HG03469 (cell line): ENCODE measurements around the gene CLRN1.

Experiments
- ATAC-seq: cut with Tn5 transposase; IDR thresholded peaks from one replicate; pipeline ENCODE4 v1.9.1; 2021; ENCODE audit warnings: mild to moderate bottlenecking, moderate library complexity, moderate number of reproducible peaks; ENCODE audit not compliant: unreplicated experiment

CLRN1 gene

GRCh38 chr3:150925751-150926201 is 46.8 kb downstream of the CLRN1 start:
- ATAC-seq, result peak; percentile 75

DNA sequence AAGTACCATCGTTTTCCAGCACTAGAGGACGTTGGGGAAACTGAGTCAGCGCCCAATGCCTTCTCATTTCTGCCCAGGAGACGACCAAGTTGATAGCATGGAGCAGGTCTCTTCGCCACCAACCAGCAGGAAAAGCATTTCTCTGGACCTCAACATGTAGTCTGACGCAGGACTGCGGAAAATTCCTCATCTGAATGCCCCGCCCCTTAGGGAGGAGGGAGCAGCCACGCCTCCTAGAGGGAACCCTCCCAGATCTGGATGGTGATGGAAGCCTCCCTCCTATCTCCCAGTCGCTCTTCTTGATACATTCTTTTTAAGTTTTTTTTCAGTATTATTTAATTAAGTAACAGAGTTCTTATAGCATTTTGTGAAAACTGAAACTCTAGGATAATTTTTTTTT is 49.9 kb downstream of the CLRN1 start:
- ATAC-seq, result no peak

DNA sequence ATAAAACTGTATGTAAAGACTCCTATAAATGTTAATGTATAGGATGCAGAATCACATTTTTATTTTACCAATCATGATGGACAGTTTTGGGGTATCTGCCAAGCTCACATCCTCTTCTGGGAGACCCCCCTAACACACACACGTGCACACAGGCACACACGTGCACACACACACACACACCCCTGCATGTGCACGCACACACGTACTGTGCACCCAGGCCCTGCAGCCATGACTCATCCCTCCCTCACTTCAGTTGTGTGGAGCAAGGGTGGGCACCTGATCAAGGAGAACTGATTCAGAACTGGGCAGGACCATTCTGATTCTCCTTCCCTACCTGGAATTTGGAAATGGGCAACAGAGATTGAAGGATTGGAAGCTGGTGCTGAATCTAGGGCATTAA is 51.3 kb downstream of the CLRN1 start:
- no peak for ATAC-seq

DNA sequence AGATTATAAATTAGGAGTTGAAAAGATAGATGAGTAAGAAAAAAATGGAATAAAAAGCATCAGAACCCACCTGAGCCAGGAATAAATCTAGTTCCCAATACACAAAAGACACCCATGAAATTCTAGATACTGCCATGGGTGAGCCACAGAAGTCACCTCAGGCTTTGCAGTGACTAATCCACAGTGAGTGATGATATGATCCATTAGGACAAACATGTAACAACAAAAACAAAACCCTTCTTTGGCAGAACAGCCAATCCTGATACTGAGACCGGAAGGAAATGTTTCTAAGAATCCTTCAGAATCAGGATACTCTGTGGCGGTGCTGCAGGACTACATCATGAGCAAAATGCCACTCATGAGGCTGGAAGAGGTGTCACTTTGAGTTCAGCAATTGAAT is 52.3 kb downstream of the CLRN1 start:
- ATAC-seq, result no peak

DNA sequence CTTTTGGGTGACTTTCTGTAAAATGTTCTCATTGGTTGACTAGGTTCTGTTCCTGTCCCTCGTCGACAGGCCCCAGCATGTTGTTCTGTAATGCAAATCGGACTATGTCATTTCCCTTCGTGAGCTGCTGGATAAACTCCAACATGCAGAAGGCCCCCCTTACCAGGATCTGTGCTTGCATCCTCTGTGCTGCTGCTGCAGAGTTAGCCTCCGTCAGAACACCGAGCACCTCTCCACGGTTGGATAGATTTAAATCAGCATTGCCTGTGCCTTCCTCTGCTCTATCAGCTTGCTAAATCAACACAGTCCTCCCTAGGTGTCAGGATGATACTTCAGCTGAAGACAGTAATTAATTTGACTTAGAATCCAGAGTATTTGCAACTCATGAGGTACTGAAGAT is 54.6 kb downstream of the CLRN1 start:
- no peak for ATAC-seq

- no peak for ATAC-seq
Observed at GRCh38 chr3:150913133-150913922, 59.2 kb downstream of the CLRN1 start.

DNA sequence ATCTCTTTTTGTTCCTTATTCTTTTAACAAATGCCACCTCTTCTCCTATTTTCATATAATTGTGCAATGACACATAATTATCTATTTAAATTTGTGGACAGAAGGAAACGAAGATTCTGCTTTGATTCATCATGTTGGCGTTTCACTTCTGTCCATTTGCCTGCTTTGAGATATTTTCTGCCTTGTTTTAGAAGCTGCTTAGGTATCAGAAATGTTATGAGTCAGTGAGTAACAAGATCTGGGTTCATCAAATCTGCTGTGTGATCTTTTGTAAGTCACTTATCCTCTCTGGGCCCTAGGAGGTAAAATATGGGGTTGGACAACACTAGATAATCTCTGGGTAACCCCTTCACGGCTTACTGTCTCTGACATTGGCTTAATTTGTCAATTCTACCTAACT is 60.0 kb downstream of the CLRN1 start:
- ATAC-seq, result no peak

- ATAC-seq, result no peak
Observed at GRCh38 chr3:150911771-150912170, 60.8 kb downstream of the CLRN1 start.

- ATAC-seq, result no peak
Observed at GRCh38 chr3:150906461-150906860, 66.1 kb downstream of the CLRN1 start.

GRCh38 chr3:150905746-150906145 is 66.8 kb downstream of the CLRN1 start:
- ATAC-seq, result no peak

- no peak for ATAC-seq
Observed at GRCh38 chr3:150905339-150905738, 67.2 kb downstream of the CLRN1 start, which contains the start of gene MINDY4B. Gene MINDY4B (minus strand): TSS chr3:150905439. CDS start chr3:150905439, 0 bp downstream.

DNA sequence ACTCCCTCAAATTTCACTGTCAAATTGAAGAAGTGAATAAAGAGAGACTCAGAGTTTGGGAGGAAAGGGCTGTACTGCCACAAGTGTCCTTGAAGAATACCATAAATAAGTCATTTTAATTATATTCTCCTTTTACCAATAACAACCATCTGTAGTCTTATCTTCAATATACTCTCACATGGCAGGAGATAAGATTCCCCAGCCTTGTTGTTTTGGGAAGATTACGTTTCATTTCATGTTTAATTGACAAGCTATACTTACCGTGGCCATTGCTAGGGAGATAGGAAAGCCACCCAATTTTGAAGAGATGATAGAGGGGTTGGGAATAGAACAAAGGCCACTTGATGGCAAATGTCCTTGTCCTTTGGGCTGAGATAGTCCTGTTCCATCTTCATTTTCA is 69.5 kb downstream of the CLRN1 start:
- ATAC-seq, result no peak

DNA sequence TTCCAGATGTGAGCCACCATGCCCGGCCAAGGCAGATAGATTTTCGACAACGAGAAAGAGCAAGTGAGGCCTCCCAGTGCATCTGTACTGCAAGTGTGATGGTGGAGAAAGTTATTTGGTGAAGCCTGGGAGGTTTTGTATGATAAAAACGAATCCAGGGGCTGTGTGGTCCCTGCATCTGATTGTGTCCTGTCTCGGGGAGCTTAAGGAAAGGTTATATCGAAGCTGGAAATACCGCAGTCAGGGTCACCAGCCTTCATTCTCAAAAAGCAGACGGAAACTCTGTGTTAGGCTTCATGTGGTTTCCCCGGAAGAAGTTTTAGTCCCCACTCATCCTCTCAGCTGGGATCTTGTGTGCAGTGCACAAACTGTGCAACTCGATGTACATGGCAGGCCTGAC is 70.7 kb downstream of the CLRN1 start:
- ATAC-seq, result no peak

GRCh38 chr3:150899141-150899540 is 73.4 kb downstream of the CLRN1 start:
- no peak for ATAC-seq

GRCh38 chr3:150898046-150898754 is 74.3 kb downstream of the CLRN1 start:
- ATAC-seq, result no peak

- ATAC-seq, result no peak
Observed at GRCh38 chr3:150897592-150897991, 74.9 kb downstream of the CLRN1 start.

- ATAC-seq, result no peak
Observed at GRCh38 chr3:150890831-150891230, 81.7 kb downstream of the CLRN1 start.

DNA sequence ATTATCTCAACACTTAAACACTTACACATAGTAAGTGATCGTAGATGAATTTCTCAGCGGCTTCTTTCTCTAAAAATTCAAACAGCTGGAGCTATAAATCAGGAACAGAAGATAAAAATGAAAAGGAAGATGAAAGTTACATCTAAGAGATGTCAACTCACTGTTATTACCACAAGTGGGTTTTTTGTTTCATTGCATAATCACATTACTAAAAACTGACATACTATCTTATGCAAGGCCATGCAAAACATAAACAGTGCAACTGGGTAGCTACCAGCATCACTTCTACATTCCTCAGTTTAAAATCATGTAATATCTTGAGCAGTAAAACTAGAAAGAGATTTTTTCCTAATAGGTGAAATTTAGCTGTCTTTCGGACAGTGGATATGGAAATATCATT is 82.2 kb downstream of the CLRN1 start:
- no peak for ATAC-seq

- no peak for ATAC-seq
Observed at GRCh38 chr3:150889106-150889505, 83.4 kb downstream of the CLRN1 start.

GRCh38 chr3:150887031-150887430 is 85.5 kb downstream of the CLRN1 start:
- ATAC-seq, result no peak

- no peak for ATAC-seq
Observed at GRCh38 chr3:150885535-150885934, 87.0 kb downstream of the CLRN1 start.

DNA sequence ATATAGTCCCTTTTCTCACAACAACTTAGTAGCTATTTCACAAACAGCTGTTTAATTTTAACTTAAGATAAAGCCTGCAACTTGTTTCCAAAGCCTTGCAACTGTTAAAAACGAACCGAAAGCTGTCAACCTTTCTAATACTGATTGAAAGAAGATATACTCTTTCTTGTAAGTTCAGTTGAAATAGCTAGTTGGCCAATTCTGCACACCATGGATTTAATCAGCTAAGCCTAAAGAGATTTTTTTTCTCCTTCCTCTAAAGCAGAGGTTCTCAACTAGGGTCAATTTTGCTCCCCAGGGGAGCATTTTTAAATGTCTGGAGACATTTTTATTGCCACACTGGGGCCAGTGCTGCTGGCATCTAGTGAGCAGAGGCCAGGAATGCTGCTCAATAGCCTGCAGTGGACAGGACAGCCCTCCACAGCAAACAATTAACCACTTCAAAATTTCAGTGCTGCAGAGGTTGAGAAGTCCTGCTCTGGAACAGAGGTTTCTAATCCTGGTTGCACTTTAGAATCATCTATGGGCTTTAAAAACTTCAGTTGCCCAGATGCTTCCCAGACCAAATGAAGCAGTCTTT is 93.4 kb downstream of the CLRN1 start:
- ATAC-seq, result no peak
